PC-9 (cell line): ENCODE data around the gene UCHL1. TPM values are rescaled to one million over a fixed set of nuclear protein-coding genes. Genes with fewer than 3 reads are reported as not detected.

Source experiments
- BruUV-seq: library from RNA; stranded (reverse); fragments of 400-500 nt; replicated peaks from 2 replicates; lab custom pipeline; 2021; lab: Mats Ljungman, UMichigan
- CTCF ChIA-PET: fragments of 300-600 bp; sonication (Branson Sonifier 250); formaldehyde crosslinking; loops from one replicate; lab custom pipeline; 2022; ENCODE audit warnings: antibody characterized with exemption; lab: Charles Lee
- POLR2A ChIA-PET: fragments of 300-600 bp; sonication (Branson Sonifier 250); formaldehyde crosslinking; loops from one replicate; lab custom pipeline; 2022; ENCODE audit warnings: antibody characterized with exemption; ENCODE audit not compliant: unreplicated experiment; lab: Charles Lee
- DNase-seq, 2 experiments: peaks; one replicate each; pipeline versions ENCODE4 v3.0.0 to v3.0.0-alpha.2; 2015 to 2022; ENCODE audit warnings: mixed read lengths in 1 of 2
- H2AFZ ChIP-seq: fragments of 200-600 bp; sonication (generic); 2 replicates; pipeline ENCODE4 v1.8.1; 2017; ENCODE audit warnings: antibody characterized with exemption
- H3F3A ChIP-seq: fragments of 200-600 bp; sonication (generic); 2 replicates; pipeline ENCODE4 v1.8.1; 2017; ENCODE audit warnings: antibody characterized with exemption, mild to moderate bottlenecking, low read depth; ENCODE audit not compliant: insufficient read depth
- H3K27ac ChIP-seq: fragments of 200-600 bp; sonication (generic); 2 replicates; pipeline ENCODE4 v1.6.1; 2016; ENCODE audit warnings: mixed run types
- H3K27me3 ChIP-seq: fragments of 200-600 bp; sonication (generic); 2 replicates; pipeline ENCODE4 v1.6.1; 2016; ENCODE audit warnings: low read depth, mixed run types; ENCODE audit not compliant: insufficient read depth
- H3K36me3 ChIP-seq: fragments of 200-600 bp; sonication (generic); 2 replicates; pipeline ENCODE4 v1.6.1; 2016; ENCODE audit warnings: low read depth, mixed run types
- H3K4me1 ChIP-seq: fragments of 200-600 bp; sonication (generic); replicated peaks from 2 replicates; pipeline ENCODE4 v1.6.1; 2016; ENCODE audit warnings: mixed run types; ENCODE audit not compliant: insufficient read depth
- H3K4me2 ChIP-seq: fragments of 200-600 bp; sonication (generic); 2 replicates; pipeline ENCODE4 v1.6.1; 2017; ENCODE audit warnings: mixed run types
- H3K4me3 ChIP-seq: fragments of 200-600 bp; sonication (generic); 2 replicates; pipeline ENCODE4 v1.6.1; 2016; ENCODE audit warnings: mixed run types
- H3K79me2 ChIP-seq: fragments of 200-600 bp; sonication (generic); 2 replicates; pipeline ENCODE4 v1.6.1; 2017; ENCODE audit warnings: low read depth, mixed run types
- H3K9me2 ChIP-seq: fragments of 200-600 bp; sonication (generic); 2 replicates; pipeline ENCODE4 v1.8.1; 2017; ENCODE audit warnings: mild to moderate bottlenecking; ENCODE audit not compliant: insufficient read depth
- H3K9me3 ChIP-seq: fragments of 200-600 bp; sonication (generic); 2 replicates; pipeline ENCODE4 v1.8.1; 2016; ENCODE audit warnings: low read depth; ENCODE audit not compliant: insufficient read depth
- H4K20me1 ChIP-seq: fragments of 200-600 bp; sonication (generic); 2 replicates; pipeline ENCODE4 v1.8.1; 2017; ENCODE audit not compliant: insufficient read depth
- CTCF ChIP-seq: fragments of 200-600 bp; sonication (generic); conservative IDR thresholded peaks from 2 replicates; pipeline ENCODE4 v1.6.1; 2017; ENCODE audit warnings: mixed run types, antibody characterized with exemption, mild to moderate bottlenecking, moderate library complexity
- EZH2 ChIP-seq: fragments of 200-600 bp; sonication (generic); IDR thresholded peaks from 2 replicates; pipeline ENCODE4 v1.8.0; 2017; ENCODE audit warnings: antibody characterized with exemption, low read depth
- intact Hi-C: fragments of 100-400 bp; cut with micrococcal nuclease; formaldehyde crosslinking; loops from one replicate; pipeline ENCODE4 v1.10.0; 2022; ENCODE audit not compliant: unreplicated experiment
- total RNA-seq: library from RNA; stranded (reverse); gene quantifications from 2 replicates; pipeline ENCODE4 v1.2.3, GENCODE V29; 2021

Gene UCHL1
- total RNA-seq, 1 experiment from 2014 or later: 1,253 TPM

GRCh38 chr4:41287852-41288251 lies 31.1 kb downstream of the UCHL1 start:
- Histone ChIP-seq H3K9me2 (no peaks in the 10 kb centered on the region), H3F3A (peaks cover 19% of the 10 kb centered on the region), H3K4me2 (peak overlapping the region; percentile 23), H3K36me3 (no peaks in the 10 kb centered on the region), H3K4me3 (no peak overlapping the region), H3K79me2 (no peaks in the 10 kb centered on the region), H3K9me3 (no peaks in the 10 kb centered on the region; the same call in 1 of the 2 replicates), H2AFZ (no peak overlapping the region), H4K20me1 (no peaks in the 10 kb centered on the region), H3K27ac (peak overlapping the region; percentile 89), H3K27me3 (no peaks in the 10 kb centered on the region), H3K4me1 (peaks cover 33% of the 10 kb centered on the region)
- BruUV-seq: no TSS peak
- no peak for DNase-seq
- intact Hi-C loops: loop anchor here (1.0 to 10.0 kb wide), 6 partner anchors 31 to 237 kb away; no protein-coding TSS in a partner anchor
- ChIA-PET POLR2A (no interaction called here), CTCF (no interaction called here)
- TF ChIP-seq CTCF (no peak), EZH2 (no peak)

GRCh38 chr4:41288254-41288653 lies 31.5 kb downstream of the UCHL1 start:
- Histone ChIP-seq H3K27me3 (no peaks in the 10 kb centered on the region), H3K9me3 (no peaks in the 10 kb centered on the region; the same call in 1 of the 2 replicates), H3K4me3 (no peak overlapping the region), H3K27ac (peak overlapping the region; percentile 89), H4K20me1 (no peaks in the 10 kb centered on the region), H3K4me2 (no peak overlapping the region), H3K4me1 (peaks cover 33% of the 10 kb centered on the region), H2AFZ (no peak overlapping the region), H3K36me3 (no peaks in the 10 kb centered on the region), H3F3A (peaks cover 19% of the 10 kb centered on the region), H3K9me2 (no peaks in the 10 kb centered on the region), H3K79me2 (no peaks in the 10 kb centered on the region)
- ChIA-PET CTCF (no interaction called here), POLR2A (no interaction called here)
- no peak for TF ChIP-seq EZH2
- no peak for TF ChIP-seq CTCF
- no TSS peak for BruUV-seq
- no peak for DNase-seq
- intact Hi-C loops: loop anchor here (10.0 kb wide), 1 partner anchor 217 kb away; no protein-coding TSS in a partner anchor

- no peak for TF ChIP-seq CTCF
- TF ChIP-seq EZH2: no peak
- Histone ChIP-seq H3K27ac (no peak overlapping the region), H3K27me3 (no peaks in the 10 kb centered on the region), H2AFZ (no peak overlapping the region), H3K9me3 (peaks cover 5% of the 10 kb centered on the region; the same call in 1 of the 2 replicates), H4K20me1 (no peaks in the 10 kb centered on the region), H3F3A (peaks cover 19% of the 10 kb centered on the region), H3K4me1 (peaks cover 28% of the 10 kb centered on the region), H3K36me3 (no peaks in the 10 kb centered on the region), H3K79me2 (no peaks in the 10 kb centered on the region), H3K4me2 (no peak overlapping the region), H3K4me3 (no peak overlapping the region), H3K9me2 (no peaks in the 10 kb centered on the region)
- DNase-seq: no peak
- BruUV-seq: no TSS peak
- POLR2A ChIA-PET: no interaction called here
- intact Hi-C loops: no loop called here
- CTCF ChIA-PET: no interaction called here
Observed at GRCh38 chr4:41290479-41290878, 33.8 kb downstream of the UCHL1 start.
